HepG2 (cell line): ENCODE measurements around the gene FBH1. TPM values are rescaled to one million over a fixed set of nuclear protein-coding genes. Genes with fewer than 3 reads are reported as not detected.
A peak's percentile ranks its signal among the peaks of the same experiment; 100 is the strongest.

ENCODE experiments used
- BATF2 ChIP-seq: sonication (generic); formaldehyde crosslinking; IDR thresholded peaks from 2 replicates; pipeline ENCODE4 v1.8.0; 2022; ENCODE audit warnings: mild to moderate bottlenecking, missing genetic modification reagents, moderate library complexity
- CENPX ChIP-seq: sonication (generic); formaldehyde crosslinking; IDR thresholded peaks from 2 replicates; pipeline ENCODE4 v1.9.0; 2021; ENCODE audit warnings: mild to moderate bottlenecking, missing genetic modification reagents, moderate library complexity
- FOXA3 ChIP-seq: IDR thresholded peaks from 2 replicates; pipeline ENCODE4 v1.6.1; 2016; ENCODE audit warnings: missing genetic modification reagents, missing compliant biosample characterization
- HMG20A ChIP-seq: IDR thresholded peaks from 2 replicates; pipeline ENCODE4 v1.6.1; 2016; ENCODE audit warnings: borderline replicate concordance
- ISL2 ChIP-seq: sonication (generic); formaldehyde crosslinking; IDR thresholded peaks from 2 replicates; pipeline ENCODE4 v1.5.0; 2020; ENCODE audit warnings: missing genetic modification reagents
- JUNB ChIP-seq: sonication (generic); formaldehyde crosslinking; IDR thresholded peaks from 2 replicates; pipeline ENCODE4 v1.8.0; 2022; ENCODE audit warnings: missing genetic modification reagents, mild to moderate bottlenecking, borderline replicate concordance
- LCORL ChIP-seq, 2 experiments: fragments of 450-650 bp in 1 of 2; sonication (generic) in 1 of 2; formaldehyde crosslinking in 1 of 2; IDR thresholded peaks; 2 replicates each; pipeline versions ENCODE4 v1.5.0 to v1.6.1; 2017 to 2020; ENCODE audit warnings: antibody characterized with exemption in 1 of 2, missing genetic modification reagents in 1 of 2
- MAFG ChIP-seq: sonication (generic); formaldehyde crosslinking; IDR thresholded peaks from 2 replicates; pipeline ENCODE4 v1.5.1; 2020; ENCODE audit warnings: mild to moderate bottlenecking, missing genetic modification reagents
- MLXIP ChIP-seq: sonication (generic); formaldehyde crosslinking; IDR thresholded peaks from 2 replicates; pipeline ENCODE4 v1.9.0; 2021; ENCODE audit warnings: missing genetic modification reagents, borderline replicate concordance
- MTF2 ChIP-seq: sonication (generic); formaldehyde crosslinking; IDR thresholded peaks from 2 replicates; pipeline ENCODE4 v1.5.0; 2020; ENCODE audit warnings: missing genetic modification reagents, borderline replicate concordance
- NFE2L2 ChIP-seq: fragments of 150-350 bp; IDR thresholded peaks from 2 replicates; pipeline ENCODE4 v1.6.1; 2014; ENCODE audit warnings: low read length
- NR2F6 ChIP-seq, 2 experiments: IDR thresholded peaks; 2 replicates each; pipeline ENCODE4 v1.6.1; 2016; ENCODE audit warnings: antibody characterized with exemption in 1 of 2, mild to moderate bottlenecking in 1 of 2
- PHF21A ChIP-seq: sonication (generic); formaldehyde crosslinking; IDR thresholded peaks from 2 replicates; pipeline ENCODE4 v1.5.0; 2020; ENCODE audit warnings: mild to moderate bottlenecking, missing genetic modification reagents
- RXRA ChIP-seq: sonication (generic); formaldehyde crosslinking; IDR thresholded peaks from 2 replicates; pipeline ENCODE4 v1.5.1; 2020; ENCODE audit warnings: missing genetic modification reagents
- STAT5B ChIP-seq: sonication (generic); formaldehyde crosslinking; IDR thresholded peaks from 2 replicates; pipeline ENCODE4 v1.4.0; 2020; ENCODE audit warnings: missing genetic modification reagents
- ZC3H13 ChIP-seq: sonication (generic); formaldehyde crosslinking; IDR thresholded peaks from 2 replicates; pipeline ENCODE4 v1.8.1; 2023; ENCODE audit warnings: mild to moderate bottlenecking, missing genetic modification reagents, moderate library complexity
- ZNF235 ChIP-seq: sonication (generic); formaldehyde crosslinking; IDR thresholded peaks from 2 replicates; pipeline ENCODE4 v1.8.1; 2023; ENCODE audit warnings: mild to moderate bottlenecking, missing genetic modification reagents, borderline replicate concordance
- ZNF746 ChIP-seq: sonication (generic); formaldehyde crosslinking; IDR thresholded peaks from 2 replicates; pipeline ENCODE4 v1.8.0; 2022; ENCODE audit warnings: mild to moderate bottlenecking, missing genetic modification reagents
- polyA plus RNA-seq, 8 experiments: library from polyadenylated mRNA; depleted of rRNA in 3 of 8; stranded (reverse) in 7 of 8; unstranded in 1 of 8; fragments of >200 nt; fragmentation: Illumina TruSeq in 4 of 8; extraction: Trizol in 4 of 8; gene quantifications; 2 replicates each; pipeline versions ENCODE4 v1.2.1 to v1.2.3, GENCODE V29; 2011 to 2016; ENCODE audit warnings: low read depth in 4 of 8, missing spikeins in 1 of 8, mixed read lengths in 1 of 8; ENCODE audit not compliant: insufficient read depth in 1 of 8
- total RNA-seq, 5 experiments: library from RNA; depleted of rRNA; stranded (reverse); fragments of >200 nt; fragmentation: Illumina TruSeq; extraction: Trizol; gene quantifications; 2 replicates each; pipeline ENCODE4 v1.2.3, GENCODE V29; 2016; ENCODE audit warnings: low read depth in 1 of 5
- TF ChIP-seq, protein P1 (sequence below): sonication (generic); formaldehyde crosslinking; IDR thresholded peaks from 2 replicates; pipeline ENCODE4 v1.4.0; 2020; ENCODE audit warnings: missing genetic modification reagents
- TF ChIP-seq, protein P2 (sequence below): sonication (generic); formaldehyde crosslinking; IDR thresholded peaks from 2 replicates; pipeline ENCODE4 v1.5.1; 2020; ENCODE audit warnings: missing genetic modification reagents, mild to moderate bottlenecking, borderline replicate concordance

FBH1 gene
- total and polyA plus RNA-seq, 2 of the 13 experiments (the other 11 are each of a cell fraction or from before 2014, with no cell fraction given), result 48.8 to 60.3 TPM

GRCh38 chr10:5968681-5969453 lies 78.8 kb downstream of the FBH1 start (continued):
- TF ChIP-seq RXRA (CRISPR knock-in tag), result peak; percentile 36; the same call in 1 of the 2 replicates
- TF ChIP-seq ZNF235, result 0 out of 2 replicates have a peak, but pooled peaks have one; percentile 31
- TF ChIP-seq, protein P1, sequence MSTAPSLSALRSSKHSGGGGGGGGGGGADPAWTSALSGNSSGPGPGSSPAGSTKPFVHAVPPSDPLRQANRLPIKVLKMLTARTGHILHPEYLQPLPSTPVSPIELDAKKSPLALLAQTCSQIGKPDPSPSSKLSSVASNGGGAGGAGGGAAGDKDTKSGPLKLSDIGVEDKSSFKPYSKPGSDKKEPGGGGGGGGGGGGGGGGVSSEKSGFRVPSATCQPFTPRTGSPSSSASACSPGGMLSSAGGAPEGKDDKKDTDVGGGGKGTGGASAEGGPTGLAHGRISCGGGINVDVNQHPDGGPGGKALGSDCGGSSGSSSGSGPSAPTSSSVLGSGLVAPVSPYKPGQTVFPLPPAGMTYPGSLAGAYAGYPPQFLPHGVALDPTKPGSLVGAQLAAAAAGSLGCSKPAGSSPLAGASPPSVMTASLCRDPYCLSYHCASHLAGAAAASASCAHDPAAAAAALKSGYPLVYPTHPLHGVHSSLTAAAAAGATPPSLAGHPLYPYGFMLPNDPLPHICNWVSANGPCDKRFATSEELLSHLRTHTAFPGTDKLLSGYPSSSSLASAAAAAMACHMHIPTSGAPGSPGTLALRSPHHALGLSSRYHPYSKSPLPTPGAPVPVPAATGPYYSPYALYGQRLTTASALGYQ, result peak; percentile 95
- TF ChIP-seq PHF21A (CRISPR knock-in tag), result peak; percentile 58; the same call in 1 of the 2 replicates
- no peak for TF ChIP-seq MTF2 (CRISPR knock-in tag)
- TF ChIP-seq, protein P2, sequence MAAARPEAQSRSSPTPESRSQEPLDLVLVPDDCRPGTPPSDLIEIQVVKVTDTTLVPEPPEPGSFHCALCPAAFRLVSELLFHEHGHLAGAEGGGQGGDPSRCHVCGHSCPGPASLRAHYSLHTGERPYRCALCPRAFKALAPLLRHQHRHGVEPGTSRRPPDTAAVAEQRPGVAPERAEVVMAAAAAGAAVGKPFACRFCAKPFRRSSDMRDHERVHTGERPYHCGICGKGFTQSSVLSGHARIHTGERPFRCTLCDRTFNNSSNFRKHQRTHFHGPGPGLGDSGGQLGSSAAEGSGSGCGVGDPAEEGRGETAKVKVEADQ, result 0 out of 2 replicates have a peak, but pooled peaks have one; percentile 61
- TF ChIP-seq MAFG, result peak; percentile 74; the same call in 1 of the 2 replicates
- TF ChIP-seq LCORL (IDR thresholded peaks at IDR 0.05), result no peak
- 0 out of 2 replicates have a peak, but pooled peaks have one; percentile 35 for TF ChIP-seq LCORL (CRISPR knock-in tag; IDR thresholded peaks at IDR 0.05)
- TF ChIP-seq ZNF746, result peak; percentile 18; the same call in 1 of the 2 replicates
- TF ChIP-seq NFE2L2, result peak; percentile 34; the same call in 1 of the 2 replicates
- peak; percentile 81 for TF ChIP-seq NR2F6 (IDR thresholded peaks at IDR 0.05)
- peak; percentile 55; the same call in 1 of the 2 replicates for TF ChIP-seq NR2F6 (CRISPR knock-in tag; IDR thresholded peaks at IDR 0.05)
- TF ChIP-seq STAT5B (CRISPR knock-in tag), result no peak
- peak; percentile 99 for TF ChIP-seq JUNB (CRISPR knock-in tag)
- TF ChIP-seq ISL2, result peak; percentile 67
- no peak for TF ChIP-seq MLXIP (CRISPR knock-in tag)
- TF ChIP-seq CENPX, result no peak
- peak; percentile 55; the same call in 1 of the 2 replicates for TF ChIP-seq ZC3H13 (CRISPR knock-in tag)
- peak; percentile 95 for TF ChIP-seq HMG20A (CRISPR knock-in tag)
- peak; percentile 97 for TF ChIP-seq FOXA3
- peak; percentile 67; the same call in 1 of the 2 replicates for TF ChIP-seq BATF2 (CRISPR knock-in tag)
